ENCODE data around the gene PLCH1. TPM values are rescaled to one million over a fixed set of nuclear protein-coding genes. Genes with fewer than 3 reads are reported as not detected.

The PLCH1 gene
- total RNA-seq, 1 donor from 2014 or later = 32.0 TPM

GRCh38 chr3:155504682-155505081, 240.2 kb downstream of the PLCH1 start:
- Histone ChIP-seq H3K9ac (no peak overlapping the region), H3K9me3 (ENCODE audit: low read depth) (no peaks in the 10 kb centered on the region), H3K4me3 (no peak overlapping the region), H2AFZ (replicated peaks) (no peak overlapping the region), H3K27ac (no peak overlapping the region), H3F3A (ENCODE audit: low read depth) (no peaks in the 10 kb centered on the region), H3K36me3 (no peaks in the 10 kb centered on the region), H3K79me2 (ENCODE audit: low read depth) (no peaks in the 10 kb centered on the region), H3K27me3 (no peaks in the 10 kb centered on the region), H3K4me1 (peaks cover 7% of the 10 kb centered on the region), H3K4me2 (no peak overlapping the region), H4K20me1 (ENCODE audit: low read depth) (no peaks in the 10 kb centered on the region)
- Mint-ChIP-seq H3K27me3 (ENCODE audit: insufficient read depth, low read depth) (peaks cover 2% of the 10 kb centered on the region), H3K27ac (no peak overlapping the region), H3K4me1 (no peaks in the 10 kb centered on the region), H3K4me3 (no peak overlapping the region), H3K36me3 (peaks cover 24% of the 10 kb centered on the region), H3K9me3 (no peaks in the 10 kb centered on the region)
- DNase-seq (ENCODE audit: low spot score) = no peak
- TF ChIP-seq, protein P1, sequence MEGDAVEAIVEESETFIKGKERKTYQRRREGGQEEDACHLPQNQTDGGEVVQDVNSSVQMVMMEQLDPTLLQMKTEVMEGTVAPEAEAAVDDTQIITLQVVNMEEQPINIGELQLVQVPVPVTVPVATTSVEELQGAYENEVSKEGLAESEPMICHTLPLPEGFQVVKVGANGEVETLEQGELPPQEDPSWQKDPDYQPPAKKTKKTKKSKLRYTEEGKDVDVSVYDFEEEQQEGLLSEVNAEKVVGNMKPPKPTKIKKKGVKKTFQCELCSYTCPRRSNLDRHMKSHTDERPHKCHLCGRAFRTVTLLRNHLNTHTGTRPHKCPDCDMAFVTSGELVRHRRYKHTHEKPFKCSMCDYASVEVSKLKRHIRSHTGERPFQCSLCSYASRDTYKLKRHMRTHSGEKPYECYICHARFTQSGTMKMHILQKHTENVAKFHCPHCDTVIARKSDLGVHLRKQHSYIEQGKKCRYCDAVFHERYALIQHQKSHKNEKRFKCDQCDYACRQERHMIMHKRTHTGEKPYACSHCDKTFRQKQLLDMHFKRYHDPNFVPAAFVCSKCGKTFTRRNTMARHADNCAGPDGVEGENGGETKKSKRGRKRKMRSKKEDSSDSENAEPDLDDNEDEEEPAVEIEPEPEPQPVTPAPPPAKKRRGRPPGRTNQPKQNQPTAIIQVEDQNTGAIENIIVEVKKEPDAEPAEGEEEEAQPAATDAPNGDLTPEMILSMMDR (IDR thresholded peaks at IDR 0.05) = no peak
- no peak for TF ChIP-seq EZH2 (IDR thresholded peaks at IDR 0.05)
- no peak for TF ChIP-seq EZH2phosphoT487 (IDR thresholded peaks at IDR 0.05)

GRCh38 chr3:155502630-155503029, 242.2 kb downstream of the PLCH1 start:
- Histone ChIP-seq H3K4me2 (no peak overlapping the region), H3F3A (ENCODE audit: low read depth) (no peaks in the 10 kb centered on the region), H3K4me3 (no peak overlapping the region), H4K20me1 (ENCODE audit: low read depth) (no peaks in the 10 kb centered on the region), H3K27me3 (no peaks in the 10 kb centered on the region), H2AFZ (replicated peaks) (no peak overlapping the region), H3K9me3 (ENCODE audit: low read depth) (no peaks in the 10 kb centered on the region), H3K9ac (no peak overlapping the region), H3K27ac (no peak overlapping the region), H3K79me2 (ENCODE audit: low read depth) (no peaks in the 10 kb centered on the region), H3K36me3 (no peaks in the 10 kb centered on the region), H3K4me1 (peaks cover 7% of the 10 kb centered on the region)
- Mint-ChIP-seq H3K27me3 (ENCODE audit: insufficient read depth, low read depth) (peaks cover 2% of the 10 kb centered on the region), H3K36me3 (peaks cover 39% of the 10 kb centered on the region), H3K9me3 (no peaks in the 10 kb centered on the region), H3K4me3 (no peak overlapping the region), H3K27ac (no peak overlapping the region), H3K4me1 (no peaks in the 10 kb centered on the region)
- no peak for DNase-seq (ENCODE audit: low spot score)
- TF ChIP-seq EZH2phosphoT487 (IDR thresholded peaks at IDR 0.05) (no peak), EZH2 (IDR thresholded peaks at IDR 0.05) (no peak)
- TF ChIP-seq, protein P1 (IDR thresholded peaks at IDR 0.05) = no peak

GRCh38 chr3:155500194-155500818, 244.6 kb downstream of the PLCH1 start:
- Histone ChIP-seq H3K79me2 (ENCODE audit: low read depth) (no peaks in the 10 kb centered on the region), H3F3A (ENCODE audit: low read depth) (no peaks in the 10 kb centered on the region), H3K27me3 (no peaks in the 10 kb centered on the region), H2AFZ (replicated peaks) (no peak overlapping the region), H3K27ac (no peak overlapping the region), H4K20me1 (ENCODE audit: low read depth) (no peaks in the 10 kb centered on the region), H3K4me3 (no peak overlapping the region), H3K36me3 (no peaks in the 10 kb centered on the region), H3K9me3 (ENCODE audit: low read depth) (no peaks in the 10 kb centered on the region), H3K4me1 (peaks cover 7% of the 10 kb centered on the region), H3K9ac (no peak overlapping the region), H3K4me2 (no peak overlapping the region)
- DNase-seq (ENCODE audit: low spot score) = no peak
- TF ChIP-seq, protein P1 (IDR thresholded peaks at IDR 0.05) = no peak
- TF ChIP-seq EZH2phosphoT487 (IDR thresholded peaks at IDR 0.05) (no peak), EZH2 (IDR thresholded peaks at IDR 0.05) (no peak)
- Mint-ChIP-seq H3K36me3 (peaks cover 50% of the 10 kb centered on the region), H3K4me3 (no peak overlapping the region), H3K4me1 (no peaks in the 10 kb centered on the region), H3K27ac (no peak overlapping the region), H3K27me3 (ENCODE audit: insufficient read depth, low read depth) (peaks cover 2% of the 10 kb centered on the region), H3K9me3 (no peaks in the 10 kb centered on the region)

Data from neural progenitor cell (in vitro differentiated cells).